DOHH2 (cell line): Measurements from ENCODE around the gene FOXP4.

Source experiments
- EZH2phosphoT487 ChIP-seq: fragments of 200-600 bp; sonication (generic); IDR thresholded peaks from 2 replicates; pipeline ENCODE4 v1.6.1; 2017; ENCODE audit warnings: borderline replicate concordance, mild to moderate bottlenecking, antibody characterized with exemption, low read length, moderate library complexity, mixed read lengths
- TF ChIP-seq, protein P1 (sequence below): fragments of 200-600 bp; sonication (generic); IDR thresholded peaks from one replicate; pipeline ENCODE4 v1.5.1; 2014; ENCODE audit warnings: antibody characterized with exemption, mild to moderate bottlenecking, low read depth, low read length; ENCODE audit not compliant: poor library complexity, severe bottlenecking

DNA sequence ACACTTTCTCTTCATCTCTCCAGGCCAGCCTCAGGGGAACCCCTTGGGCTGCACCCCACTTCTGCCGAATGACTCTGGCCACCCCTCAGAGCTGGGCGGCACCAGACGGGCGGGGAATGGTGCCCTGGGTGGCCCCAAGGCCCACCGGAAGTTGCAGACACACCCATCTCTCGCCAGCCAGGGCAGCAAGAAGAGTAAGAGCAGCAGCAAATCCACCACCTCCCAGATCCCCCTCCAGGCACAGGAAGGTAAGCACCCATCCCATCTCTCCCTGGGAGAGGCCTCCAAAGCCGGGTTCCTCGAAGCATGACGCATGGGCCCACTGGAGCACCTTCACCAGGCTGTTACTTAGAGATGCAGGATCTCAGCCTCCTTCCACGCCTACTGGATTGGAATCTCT lies 103.4 kb downstream of the FOXP4 start:
- TF ChIP-seq, protein P1, sequence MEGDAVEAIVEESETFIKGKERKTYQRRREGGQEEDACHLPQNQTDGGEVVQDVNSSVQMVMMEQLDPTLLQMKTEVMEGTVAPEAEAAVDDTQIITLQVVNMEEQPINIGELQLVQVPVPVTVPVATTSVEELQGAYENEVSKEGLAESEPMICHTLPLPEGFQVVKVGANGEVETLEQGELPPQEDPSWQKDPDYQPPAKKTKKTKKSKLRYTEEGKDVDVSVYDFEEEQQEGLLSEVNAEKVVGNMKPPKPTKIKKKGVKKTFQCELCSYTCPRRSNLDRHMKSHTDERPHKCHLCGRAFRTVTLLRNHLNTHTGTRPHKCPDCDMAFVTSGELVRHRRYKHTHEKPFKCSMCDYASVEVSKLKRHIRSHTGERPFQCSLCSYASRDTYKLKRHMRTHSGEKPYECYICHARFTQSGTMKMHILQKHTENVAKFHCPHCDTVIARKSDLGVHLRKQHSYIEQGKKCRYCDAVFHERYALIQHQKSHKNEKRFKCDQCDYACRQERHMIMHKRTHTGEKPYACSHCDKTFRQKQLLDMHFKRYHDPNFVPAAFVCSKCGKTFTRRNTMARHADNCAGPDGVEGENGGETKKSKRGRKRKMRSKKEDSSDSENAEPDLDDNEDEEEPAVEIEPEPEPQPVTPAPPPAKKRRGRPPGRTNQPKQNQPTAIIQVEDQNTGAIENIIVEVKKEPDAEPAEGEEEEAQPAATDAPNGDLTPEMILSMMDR = no peak
- TF ChIP-seq EZH2phosphoT487 = no peak
